ENCODE results near the gene ZNF398. TPM values are rescaled to one million over a fixed set of nuclear protein-coding genes. Genes with fewer than 3 reads are reported as not detected.

Gene ZNF398
- total and polyA plus RNA-seq, 9 of the 15 experiments (the other 6 are each of a cell fraction or from before 2014, with no cell fraction given) = 4.0 to 18.6 (median 10.4) TPM

DNA sequence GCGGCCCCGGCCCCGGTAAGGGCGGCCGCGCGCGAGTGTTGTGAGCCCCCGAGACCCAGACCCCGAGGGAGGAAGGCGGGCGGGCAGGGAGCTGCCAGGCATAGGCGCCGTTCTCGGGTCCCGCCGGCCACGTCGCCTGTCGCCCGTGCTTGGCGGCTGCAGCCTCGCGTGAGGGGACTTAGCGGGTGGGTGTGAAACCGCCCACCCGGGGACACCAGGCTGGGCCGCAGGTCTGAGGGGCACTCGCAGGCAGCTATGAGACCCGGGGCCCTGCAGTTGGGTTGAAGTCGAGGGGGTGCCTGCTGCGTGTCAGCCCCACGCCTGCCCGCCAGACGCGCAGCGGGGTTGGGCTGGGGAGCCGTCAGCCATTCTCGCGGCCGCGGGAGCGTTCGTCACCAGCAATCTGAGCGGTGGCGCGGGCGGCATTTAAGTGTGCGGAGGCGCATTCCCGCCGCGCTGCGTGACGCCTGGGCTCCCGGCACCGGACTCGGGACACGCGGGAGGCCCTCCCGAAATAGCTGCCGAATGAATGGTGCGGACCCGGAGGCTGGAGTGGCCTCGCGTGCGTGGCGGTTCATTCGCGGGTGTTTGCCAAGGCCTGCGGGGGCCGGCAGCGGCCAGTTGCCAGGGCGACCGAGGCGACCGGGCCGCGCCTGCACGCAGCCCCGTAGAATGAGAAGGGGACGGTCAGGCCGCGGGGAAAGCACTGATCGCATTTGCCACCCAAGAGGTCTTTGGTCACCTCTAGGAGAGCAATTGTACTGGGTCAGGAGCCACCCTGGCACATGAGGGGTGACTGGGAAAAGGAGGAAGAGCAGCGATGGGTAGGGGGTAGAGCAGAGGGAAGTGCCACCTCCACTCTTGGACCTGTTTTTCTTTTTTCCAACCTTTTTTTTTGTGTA is 750 bp downstream of the ZNF398 start (continued):
- TF ChIP-seq, protein P1, sequence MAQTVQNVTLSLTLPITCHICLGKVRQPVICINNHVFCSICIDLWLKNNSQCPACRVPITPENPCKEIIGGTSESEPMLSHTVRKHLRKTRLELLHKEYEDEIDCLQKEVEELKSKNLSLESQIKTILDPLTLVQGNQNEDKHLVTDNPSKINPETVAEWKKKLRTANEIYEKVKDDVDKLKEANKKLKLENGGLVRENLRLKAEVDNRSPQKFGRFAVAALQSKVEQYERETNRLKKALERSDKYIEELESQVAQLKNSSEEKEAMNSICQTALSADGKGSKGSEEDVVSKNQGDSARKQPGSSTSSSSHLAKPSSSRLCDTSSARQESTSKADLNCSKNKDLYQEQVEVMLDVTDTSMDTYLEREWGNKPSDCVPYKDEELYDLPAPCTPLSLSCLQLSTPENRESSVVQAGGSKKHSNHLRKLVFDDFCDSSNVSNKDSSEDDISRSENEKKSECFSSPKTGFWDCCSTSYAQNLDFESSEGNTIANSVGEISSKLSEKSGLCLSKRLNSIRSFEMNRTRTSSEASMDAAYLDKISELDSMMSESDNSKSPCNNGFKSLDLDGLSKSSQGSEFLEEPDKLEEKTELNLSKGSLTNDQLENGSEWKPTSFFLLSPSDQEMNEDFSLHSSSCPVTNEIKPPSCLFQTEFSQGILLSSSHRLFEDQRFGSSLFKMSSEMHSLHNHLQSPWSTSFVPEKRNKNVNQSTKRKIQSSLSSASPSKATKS (CRISPR knock-in tag; IDR thresholded peaks at IDR 0.05) = no peak
- TF ChIP-seq CBX1 (IDR thresholded peaks at IDR 0.05; ENCODE audit: low read depth) (no peak), ZBTB1 (CRISPR knock-in tag; IDR thresholded peaks at IDR 0.05; ENCODE audit: borderline replicate concordance, low read depth) (peak; percentile 82; the same call in 1 of the 2 replicates), HDAC1 (IDR thresholded peaks at IDR 0.05) (peak in 1 of 2 experiments; percentile 86; a peak in 2 of 4 replicates), ZNF133 (CRISPR knock-in tag; IDR thresholded peaks at IDR 0.05) (0 out of 2 replicates have a peak, but pooled peaks have one; percentile 26), SP1 (CRISPR knock-in tag; IDR thresholded peaks at IDR 0.05) (peak; percentile 47; the same call in 1 of the 2 replicates)
- TF ChIP-seq, protein P2, sequence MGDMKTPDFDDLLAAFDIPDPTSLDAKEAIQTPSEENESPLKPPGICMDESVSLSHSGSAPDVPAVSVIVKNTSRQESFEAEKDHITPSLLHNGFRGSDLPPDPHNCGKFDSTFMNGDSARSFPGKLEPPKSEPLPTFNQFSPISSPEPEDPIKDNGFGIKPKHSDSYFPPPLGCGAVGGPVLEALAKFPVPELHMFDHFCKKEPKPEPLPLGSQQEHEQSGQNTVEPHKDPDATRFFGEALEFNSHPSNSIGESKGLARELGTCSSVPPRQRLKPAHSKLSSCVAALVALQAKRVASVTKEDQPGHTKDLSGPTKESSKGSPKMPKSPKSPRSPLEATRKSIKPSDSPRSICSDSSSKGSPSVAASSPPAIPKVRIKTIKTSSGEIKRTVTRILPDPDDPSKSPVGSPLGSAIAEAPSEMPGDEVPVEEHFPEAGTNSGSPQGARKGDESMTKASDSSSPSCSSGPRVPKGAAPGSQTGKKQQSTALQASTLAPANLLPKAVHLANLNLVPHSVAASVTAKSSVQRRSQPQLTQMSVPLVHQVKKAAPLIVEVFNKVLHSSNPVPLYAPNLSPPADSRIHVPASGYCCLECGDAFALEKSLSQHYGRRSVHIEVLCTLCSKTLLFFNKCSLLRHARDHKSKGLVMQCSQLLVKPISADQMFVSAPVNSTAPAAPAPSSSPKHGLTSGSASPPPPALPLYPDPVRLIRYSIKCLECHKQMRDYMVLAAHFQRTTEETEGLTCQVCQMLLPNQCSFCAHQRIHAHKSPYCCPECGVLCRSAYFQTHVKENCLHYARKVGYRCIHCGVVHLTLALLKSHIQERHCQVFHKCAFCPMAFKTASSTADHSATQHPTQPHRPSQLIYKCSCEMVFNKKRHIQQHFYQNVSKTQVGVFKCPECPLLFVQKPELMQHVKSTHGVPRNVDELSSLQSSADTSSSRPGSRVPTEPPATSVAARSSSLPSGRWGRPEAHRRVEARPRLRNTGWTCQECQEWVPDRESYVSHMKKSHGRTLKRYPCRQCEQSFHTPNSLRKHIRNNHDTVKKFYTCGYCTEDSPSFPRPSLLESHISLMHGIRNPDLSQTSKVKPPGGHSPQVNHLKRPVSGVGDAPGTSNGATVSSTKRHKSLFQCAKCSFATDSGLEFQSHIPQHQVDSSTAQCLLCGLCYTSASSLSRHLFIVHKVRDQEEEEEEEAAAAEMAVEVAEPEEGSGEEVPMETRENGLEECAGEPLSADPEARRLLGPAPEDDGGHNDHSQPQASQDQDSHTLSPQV (IDR thresholded peaks at IDR 0.05) = no peak
- TF ChIP-seq, protein P3, sequence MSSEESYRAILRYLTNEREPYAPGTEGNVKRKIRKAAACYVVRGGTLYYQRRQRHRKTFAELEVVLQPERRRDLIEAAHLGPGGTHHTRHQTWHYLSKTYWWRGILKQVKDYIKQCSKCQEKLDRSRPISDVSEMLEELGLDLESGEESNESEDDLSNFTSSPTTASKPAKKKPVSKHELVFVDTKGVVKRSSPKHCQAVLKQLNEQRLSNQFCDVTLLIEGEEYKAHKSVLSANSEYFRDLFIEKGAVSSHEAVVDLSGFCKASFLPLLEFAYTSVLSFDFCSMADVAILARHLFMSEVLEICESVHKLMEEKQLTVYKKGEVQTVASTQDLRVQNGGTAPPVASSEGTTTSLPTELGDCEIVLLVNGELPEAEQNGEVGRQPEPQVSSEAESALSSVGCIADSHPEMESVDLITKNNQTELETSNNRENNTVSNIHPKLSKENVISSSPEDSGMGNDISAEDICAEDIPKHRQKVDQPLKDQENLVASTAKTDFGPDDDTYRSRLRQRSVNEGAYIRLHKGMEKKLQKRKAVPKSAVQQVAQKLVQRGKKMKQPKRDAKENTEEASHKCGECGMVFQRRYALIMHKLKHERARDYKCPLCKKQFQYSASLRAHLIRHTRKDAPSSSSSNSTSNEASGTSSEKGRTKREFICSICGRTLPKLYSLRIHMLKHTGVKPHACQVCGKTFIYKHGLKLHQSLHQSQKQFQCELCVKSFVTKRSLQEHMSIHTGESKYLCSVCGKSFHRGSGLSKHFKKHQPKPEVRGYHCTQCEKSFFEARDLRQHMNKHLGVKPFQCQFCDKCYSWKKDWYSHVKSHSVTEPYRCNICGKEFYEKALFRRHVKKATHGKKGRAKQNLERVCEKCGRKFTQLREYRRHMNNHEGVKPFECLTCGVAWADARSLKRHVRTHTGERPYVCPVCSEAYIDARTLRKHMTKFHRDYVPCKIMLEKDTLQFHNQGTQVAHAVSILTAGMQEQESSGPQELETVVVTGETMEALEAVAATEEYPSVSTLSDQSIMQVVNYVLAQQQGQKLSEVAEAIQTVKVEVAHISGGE (CRISPR knock-in tag; IDR thresholded peaks at IDR 0.05) = no peak

All from K562 (cell line).